HG03558 (cell line): ENCODE results near the gene NEK7.

ENCODE experiments used
- ATAC-seq: cut with Tn5 transposase; IDR thresholded peaks from one replicate; pipeline ENCODE4 v1.9.1; 2021; ENCODE audit warnings: moderate number of reproducible peaks; ENCODE audit not compliant: unreplicated experiment; ENCODE audit errors: extremely low read depth

The NEK7 gene

GRCh38 chr1:198244772-198245171 is 88.0 kb downstream of the NEK7 start:
- no peak for ATAC-seq

- no peak for ATAC-seq
Measured at GRCh38 chr1:198245379-198245778, 88.6 kb downstream of the NEK7 start.

DNA sequence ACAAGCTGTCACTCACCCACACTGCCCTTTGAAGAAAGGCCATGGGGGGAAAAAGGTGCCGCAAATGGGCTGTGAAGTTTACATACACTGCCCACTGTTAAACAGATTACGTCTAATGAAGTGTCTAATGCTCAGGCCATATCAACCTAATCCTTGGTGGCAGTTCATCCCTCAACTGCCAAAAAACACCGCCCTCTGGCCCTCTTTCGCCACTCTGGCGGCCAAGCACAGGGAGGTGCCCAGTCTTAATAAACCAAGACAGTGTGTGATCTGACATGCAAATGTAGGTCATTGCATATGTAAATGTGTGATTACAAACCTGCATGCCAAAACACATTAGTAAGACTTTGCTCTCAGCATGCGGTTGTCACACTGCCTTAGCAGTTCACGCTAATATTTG is 89.5 kb downstream of the NEK7 start:
- ATAC-seq, result no peak

DNA sequence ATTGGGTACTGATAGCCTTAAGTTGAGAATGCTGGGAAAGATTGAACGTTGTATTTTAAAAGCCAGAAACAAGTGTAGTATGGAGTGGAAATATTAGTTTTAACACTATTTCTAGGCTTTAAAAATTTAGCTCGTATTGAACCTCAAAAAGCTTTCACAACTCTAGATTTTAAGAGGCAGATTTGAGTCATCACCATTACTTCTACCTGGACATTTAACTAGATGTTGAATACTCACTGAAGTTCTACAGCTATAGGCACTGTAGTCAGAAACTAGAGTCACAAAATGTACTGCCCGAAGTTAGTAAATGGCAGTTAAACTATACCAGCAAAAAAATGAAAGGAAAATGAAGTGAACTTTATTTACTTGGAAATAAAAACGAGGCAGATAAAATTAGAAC is 96.5 kb downstream of the NEK7 start:
- peak; percentile 48 for ATAC-seq

GRCh38 chr1:198253668-198254067 is 96.9 kb downstream of the NEK7 start:
- ATAC-seq, result peak; percentile 92

DNA sequence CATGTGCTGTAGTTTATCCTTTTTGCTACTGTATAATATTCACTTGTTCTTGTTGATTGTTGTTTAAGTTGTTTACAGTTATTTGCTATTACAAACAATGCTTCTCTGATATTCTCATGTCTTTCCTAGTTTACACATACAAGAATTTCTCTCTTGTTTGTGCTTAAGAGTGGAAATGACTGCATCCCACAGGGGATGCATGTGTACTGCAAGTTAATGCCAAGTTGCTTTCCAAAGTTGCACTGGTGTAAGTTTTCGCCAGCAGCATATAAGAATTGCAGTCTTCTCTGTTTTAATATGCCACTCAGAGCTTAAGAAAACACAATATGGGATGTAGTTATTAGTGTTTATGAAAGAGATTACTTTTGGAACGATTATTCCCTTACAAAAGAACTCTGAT is 97.7 kb downstream of the NEK7 start:
- ATAC-seq, result no peak

GRCh38 chr1:198254948-198255347 is 98.2 kb downstream of the NEK7 start:
- no peak for ATAC-seq

DNA sequence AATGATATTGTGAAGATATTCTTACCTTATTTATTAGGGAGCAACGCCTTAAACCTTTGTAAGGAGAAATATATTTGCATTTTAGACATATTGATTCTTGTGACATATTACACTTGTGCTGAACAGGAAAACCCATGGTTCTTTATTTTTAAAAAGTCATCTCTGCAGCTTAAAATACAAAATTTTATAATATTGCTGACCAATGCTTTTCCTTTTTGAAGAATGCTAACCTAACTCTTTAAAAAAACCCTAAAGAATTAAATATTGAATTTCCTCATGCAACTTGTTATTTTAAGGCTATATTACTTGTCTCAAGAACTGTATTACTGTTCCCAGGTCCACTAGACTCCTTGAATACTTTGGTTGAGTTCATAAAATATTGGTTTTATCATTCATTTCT is 99.0 kb downstream of the NEK7 start:
- no peak for ATAC-seq

DNA sequence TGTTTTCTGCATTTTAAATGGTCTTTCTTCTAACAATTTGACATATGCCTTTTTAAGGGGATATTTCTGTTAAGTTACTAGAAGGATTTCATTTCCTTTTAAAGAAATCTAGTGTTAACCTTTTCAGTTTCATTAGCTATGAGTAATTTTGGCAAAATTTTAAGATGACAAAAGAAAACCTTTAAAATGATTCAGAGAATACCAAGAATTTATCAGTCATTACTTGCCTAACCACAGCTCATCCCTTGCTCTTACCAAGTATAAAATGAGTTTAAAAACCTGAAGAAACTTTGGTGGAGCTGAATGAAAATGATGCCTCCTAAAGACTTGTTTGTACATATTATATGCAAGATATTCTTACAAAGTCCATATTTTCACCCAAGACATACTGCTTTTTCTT is 101.7 kb downstream of the NEK7 start:
- no peak for ATAC-seq

DNA sequence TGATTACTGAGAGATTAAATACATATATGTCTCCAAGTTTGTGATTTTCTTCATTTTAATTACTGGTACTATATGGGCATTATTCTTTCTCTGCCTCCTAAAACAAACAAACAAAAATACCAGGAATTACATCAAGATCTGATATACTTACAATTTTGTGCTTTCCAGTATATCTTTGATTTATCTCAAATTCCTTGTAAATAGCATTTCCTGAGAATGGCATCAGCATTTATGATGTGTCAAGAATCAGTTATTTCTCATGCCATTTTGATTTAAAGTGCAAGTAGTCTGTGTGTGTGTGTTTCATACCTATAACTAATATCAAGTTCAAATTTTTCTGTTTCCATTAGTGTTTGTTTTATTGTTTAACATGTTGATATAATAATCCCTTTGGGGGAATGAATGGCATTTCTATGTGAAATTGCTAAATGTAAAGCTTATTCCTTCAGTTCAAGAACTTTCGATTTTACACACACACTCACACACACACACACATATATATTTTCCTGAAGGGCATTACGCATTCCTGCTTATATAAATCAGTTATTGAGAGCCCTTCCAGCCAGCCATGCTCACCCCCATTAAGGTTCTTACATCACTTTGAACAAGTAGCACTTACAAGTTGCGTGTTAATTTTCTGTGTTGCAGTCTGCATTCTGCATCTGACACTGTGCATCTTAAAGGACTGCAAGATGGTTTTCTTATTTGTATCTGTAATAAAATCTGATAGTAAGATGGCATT is 102.7 kb downstream of the NEK7 start:
- no peak for ATAC-seq

DNA sequence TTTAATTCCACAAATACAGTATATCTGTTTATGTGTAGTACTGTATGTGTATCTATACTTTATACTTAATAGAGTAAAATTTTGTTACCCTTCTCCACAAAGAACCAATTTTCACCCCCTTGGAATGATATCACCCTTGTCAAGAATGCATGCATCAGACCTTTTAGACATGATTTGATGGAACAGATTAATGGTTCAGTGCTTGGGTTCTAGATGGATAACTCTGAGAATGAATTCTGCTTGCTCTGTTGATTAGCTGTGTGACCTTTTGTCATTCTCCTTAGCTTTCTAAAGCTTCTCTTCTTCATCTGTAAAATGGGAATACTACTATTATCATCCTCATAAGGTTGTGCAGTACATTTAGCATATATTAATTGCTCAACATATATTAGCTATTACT is 105.1 kb downstream of the NEK7 start:
- ATAC-seq, result no peak

DNA sequence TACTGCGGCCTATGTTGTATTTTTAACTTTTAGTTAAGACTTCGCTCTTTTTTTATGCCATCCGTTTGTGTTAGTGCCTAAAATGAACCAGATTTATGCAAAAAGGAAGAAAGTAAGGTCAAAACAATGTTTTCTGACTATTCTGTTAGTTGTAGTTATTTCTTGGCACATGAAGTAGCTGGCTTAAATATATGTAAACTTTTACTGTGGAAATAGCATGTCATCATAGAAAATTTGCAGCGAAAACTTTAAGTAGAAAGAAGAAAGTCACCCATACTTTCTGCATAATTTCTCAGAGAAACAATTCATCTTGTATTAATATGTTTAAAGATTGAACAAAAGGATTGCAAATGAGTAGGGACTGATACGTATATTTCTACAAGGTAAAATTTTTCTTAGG is 106.4 kb downstream of the NEK7 start:
- no peak for ATAC-seq

- ATAC-seq, result no peak
Measured at GRCh38 chr1:198264282-198264681, 107.5 kb downstream of the NEK7 start.

GRCh38 chr1:198265073-198265661 is 108.4 kb downstream of the NEK7 start:
- ATAC-seq, result no peak

DNA sequence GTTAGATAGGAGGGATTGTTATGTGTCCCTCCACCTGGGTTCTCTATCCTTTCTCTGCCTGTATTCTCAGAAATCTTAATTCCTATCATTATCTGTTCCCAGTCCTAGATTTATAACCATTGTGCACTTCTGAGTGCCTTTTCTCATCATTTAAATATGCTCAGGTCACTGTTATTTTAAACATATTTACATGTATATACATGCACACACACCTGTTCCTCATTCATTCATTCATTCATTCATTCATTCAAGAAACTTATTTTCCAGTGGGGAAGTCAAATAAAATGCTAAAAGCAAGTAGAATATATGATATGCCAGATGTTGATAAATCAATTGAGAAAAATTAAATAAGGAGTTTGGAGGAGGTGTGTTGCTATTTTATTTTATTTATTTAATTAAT is 110.3 kb downstream of the NEK7 start:
- no peak for ATAC-seq

GRCh38 chr1:198267921-198268320 is 111.1 kb downstream of the NEK7 start:
- ATAC-seq, result no peak

- no peak for ATAC-seq
Measured at GRCh38 chr1:198268784-198269645, 112.2 kb downstream of the NEK7 start.

DNA sequence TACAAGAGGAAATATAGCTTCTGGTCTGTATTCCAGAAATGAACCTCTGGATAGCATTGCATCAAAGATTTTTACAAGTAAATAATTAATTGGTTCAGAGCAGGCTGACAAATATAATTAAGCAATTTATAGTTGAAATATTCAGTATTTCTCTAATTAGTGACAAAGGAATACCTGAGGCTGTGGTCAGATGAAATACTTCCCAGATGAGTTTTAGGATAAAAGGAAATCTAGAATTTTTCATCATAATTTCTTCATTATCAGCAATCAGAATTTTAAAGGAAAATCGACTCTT is 112.8 kb downstream of the NEK7 start:
- ATAC-seq, result no peak

GRCh38 chr1:198270273-198270828 is 113.6 kb downstream of the NEK7 start:
- ATAC-seq, result no peak

DNA sequence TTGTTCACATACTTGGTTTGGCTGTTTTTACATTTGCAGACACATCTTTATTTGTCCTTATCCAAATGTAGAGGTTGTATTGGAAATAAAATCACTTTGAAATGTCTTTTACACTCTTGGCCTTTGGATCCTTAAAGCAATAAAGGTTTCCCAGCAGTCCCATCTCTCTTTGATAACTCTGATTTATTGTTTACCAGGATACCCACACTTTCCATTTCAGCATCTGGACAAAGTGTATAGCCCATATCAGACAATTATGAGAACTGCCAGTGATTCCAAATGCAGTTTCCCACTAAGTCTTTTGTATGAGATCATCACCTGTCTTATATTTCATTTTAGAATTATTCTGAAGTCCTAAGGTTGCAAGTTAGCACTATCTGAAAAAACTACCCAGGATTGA is 114.7 kb downstream of the NEK7 start:
- no peak for ATAC-seq

DNA sequence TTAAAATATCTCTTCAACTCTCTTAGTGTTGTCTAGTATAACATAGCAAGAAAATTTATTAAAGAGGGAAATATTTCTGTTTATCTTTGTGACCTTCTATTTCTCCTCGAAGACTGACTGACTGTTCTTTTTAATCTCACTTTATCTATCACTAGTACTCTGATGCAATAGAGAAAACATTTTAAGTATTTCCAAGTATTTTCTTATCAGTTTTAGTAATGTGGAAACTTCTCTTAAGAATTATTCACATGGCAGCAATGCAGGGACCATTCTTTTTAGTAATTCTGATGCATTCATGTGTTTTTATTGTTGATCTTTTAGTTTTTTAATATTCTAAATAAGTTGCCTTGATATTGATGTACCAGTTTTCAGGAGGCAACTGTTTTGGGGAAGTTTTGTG is 115.7 kb downstream of the NEK7 start:
- ATAC-seq, result no peak
